HUDEP-2 (cell line): ENCODE data around the gene SCYL3.

Experiments
- DNase-seq, 76 experiments: peaks; one replicate each; lab custom pipeline; 2025; ENCODE audit not compliant: unreplicated experiment in 76 of 76; lab: John Stamatoyannopoulos, UW

Gene SCYL3

DNA sequence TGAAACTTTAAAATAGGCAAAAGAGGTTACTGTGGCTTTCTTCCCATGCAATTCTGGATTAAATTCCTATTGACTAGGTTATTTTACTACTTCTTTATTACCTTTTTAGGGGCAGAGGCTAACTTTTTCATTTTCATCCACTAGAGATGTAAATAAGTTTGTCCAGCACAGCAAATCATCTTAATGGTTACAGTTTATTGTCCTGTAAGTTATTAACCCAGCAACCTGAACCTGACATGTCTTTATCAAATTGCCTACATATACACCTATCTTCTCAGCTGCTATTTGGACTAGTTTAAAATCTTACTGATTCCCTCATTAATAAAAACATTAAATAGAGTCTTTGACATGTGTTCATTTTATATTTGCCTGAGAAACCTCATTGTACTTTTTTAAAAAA, 6.9 kb upstream of the SCYL3 start:
- no peak for DNase-seq

DNA sequence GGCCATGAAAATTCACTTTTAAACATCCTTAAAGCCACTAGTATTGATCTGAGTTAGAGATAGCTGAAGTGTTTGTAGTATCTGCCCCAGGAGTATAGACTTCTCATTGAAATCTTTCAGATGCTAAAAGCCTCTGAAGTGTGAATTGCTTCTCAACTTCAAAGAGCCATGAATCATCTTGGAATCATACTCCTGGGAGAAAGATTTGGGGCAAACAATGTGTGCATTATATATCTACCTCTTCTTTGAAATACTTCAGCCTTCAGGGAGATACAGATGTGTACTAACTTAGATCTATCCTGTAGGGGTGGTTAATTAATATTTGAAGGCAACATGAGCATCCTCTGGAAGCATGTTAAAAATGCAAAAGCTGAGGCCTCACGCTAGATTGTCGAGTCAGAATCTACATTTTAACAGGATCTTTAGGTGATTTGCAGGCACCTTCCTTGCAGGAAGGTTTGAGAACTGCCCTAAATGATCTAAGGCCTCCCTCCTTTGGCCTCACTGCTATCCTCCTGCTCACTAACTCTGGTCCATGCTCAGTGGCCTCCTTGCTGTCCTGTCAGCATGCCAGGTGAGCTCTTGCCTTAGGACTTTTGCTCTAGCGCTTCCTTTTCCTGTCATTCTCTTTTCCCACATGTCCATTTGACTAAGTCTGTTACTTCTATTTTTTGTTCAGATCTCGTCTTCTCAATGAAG, 6.0 kb upstream of the SCYL3 start:
- DNase-seq, result no peak

DNA sequence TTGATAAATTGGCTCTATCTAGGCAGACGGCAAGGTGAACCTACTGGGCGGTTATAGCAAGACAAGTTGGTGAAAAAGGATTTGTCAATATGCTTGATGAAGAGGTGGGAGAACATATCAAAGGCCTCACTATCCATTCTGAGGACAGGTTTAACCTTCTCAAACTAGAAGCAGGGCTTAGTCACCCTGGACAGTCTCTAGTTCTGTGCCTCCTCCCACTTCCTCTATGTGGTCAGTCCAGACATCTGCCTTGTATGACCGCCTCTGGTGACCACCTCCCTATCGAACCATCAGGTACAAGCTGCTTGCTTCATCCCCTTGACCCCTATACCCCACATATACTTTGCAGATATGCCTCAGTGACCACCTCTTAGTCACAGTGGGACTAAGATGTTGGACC, 2.3 kb upstream of the SCYL3 start:
- DNase-seq, result no peak

DNA sequence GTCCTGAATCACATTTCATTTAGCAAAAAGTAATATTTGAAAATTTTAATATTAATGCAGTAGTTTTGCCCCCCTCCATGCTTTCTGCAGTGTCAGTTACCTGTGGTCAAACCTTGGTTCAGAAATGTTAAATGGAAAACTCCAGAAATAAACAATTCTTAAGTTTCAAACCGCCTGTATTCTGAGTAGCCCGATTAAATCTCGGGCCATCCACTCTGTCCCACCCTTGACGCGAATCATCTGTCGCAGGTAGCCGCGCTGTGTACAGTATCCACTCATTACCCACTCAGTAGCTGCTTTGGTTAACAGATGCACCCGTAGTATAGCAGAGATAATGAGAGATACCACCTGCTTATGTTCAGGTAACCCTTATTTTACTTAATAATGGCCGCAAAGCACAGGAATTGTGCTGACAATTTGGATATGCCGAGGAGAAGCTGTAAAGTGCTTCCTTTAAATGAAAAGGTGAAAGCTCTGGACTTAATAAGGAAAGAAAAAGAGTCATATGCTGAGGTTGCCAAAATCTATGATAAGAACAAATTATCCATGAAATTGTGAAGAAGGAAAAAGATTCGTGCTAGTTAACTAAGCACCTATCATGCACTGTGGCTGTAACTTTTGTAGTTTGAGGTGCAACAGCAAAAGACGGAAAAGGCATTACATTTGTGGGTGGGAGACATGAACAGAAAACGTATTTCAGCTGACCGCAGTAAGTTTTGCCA, 889 bp upstream of the SCYL3 start:
- peak in 1 of 76 experiments; percentile 7 for DNase-seq

DNA sequence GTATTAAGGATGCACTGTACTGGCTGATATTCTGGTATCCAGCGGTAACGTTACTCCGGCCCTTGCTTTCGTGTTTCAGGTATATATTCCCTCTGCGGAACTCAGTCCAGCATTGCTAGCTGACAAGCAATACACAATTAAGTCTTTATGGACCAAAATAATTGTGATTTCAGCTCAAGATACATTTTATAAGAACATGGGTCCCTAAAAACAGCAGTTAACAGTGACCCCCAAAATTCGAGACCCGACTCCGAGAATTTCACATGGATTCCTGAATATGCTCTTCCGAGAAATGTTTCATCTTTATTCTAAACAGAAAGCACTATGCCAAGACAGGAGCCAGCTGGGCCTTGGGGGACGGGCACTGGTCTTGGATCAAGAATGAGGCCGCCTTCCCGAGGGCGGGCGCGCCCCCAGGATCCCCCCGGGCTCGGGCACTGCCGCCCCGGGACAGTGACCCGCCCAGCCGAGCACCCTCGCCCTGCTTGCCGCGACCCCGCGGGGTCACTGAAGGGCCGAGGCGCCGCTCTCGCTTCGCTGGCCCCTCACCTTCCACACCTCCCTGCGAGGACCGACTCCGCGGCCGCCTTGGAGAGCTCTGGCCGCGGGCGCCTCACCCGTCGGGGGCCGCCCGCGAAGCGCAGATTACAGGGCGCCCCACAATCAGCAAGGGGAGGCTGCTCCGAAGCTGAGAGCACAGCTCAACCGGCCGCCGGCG, 610 bp downstream of the SCYL3 start:
- peak in 6 of 76 experiments; percentile 3 to 40 (median 26) for DNase-seq

DNA sequence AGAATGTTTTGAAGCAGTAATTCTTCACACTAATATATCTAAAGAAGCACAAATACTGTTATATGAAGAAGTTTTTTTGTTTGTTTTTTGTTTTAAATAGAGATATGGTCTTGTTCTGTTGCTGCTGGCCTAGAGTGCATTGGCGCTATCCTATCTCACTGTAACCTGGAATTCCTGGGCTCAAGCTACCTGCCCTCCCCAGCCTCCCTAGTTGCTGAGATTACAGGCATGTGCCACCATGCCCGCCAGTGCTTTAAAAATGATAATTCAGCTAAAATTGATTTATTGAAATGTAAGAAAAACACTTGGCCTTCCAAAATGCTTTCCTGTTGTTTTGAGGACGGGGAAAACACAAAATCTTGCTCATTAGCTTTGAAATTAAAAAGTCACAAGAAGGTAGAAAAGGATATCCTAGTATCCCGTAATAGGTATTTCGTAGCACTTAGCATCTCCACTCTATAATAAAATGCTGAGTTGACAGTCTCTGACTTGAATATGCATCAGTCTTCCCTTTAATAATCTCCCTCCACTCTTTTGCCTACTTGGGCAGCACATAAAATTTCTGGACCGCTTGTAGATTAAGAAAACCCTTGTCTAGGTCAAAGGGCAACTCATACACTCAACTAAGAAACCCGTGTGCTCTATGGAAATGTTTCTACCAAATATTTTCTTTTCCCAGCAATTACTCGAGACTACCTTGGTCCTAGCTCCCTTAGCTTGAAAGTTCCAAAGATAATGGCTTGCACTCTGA, 1.3 kb downstream of the SCYL3 start:
- DNase-seq, result no peak

DNA sequence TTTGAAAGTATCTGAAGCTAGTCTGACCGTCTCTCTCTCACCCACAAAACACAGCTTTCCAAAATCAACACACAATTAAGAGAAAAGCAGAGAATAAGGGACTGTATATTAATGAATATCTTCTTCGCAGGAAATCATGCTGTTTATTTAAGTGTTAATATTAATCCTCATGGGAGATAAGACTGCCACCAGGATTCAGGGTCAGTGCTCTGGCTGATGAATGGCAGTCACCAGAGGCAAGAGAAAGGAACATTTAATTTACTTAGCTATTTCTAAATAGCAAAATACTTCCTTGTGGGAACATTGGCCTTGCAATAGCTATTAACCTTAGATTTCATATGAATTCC, 2.2 kb downstream of the SCYL3 start:
- no peak for DNase-seq

DNA sequence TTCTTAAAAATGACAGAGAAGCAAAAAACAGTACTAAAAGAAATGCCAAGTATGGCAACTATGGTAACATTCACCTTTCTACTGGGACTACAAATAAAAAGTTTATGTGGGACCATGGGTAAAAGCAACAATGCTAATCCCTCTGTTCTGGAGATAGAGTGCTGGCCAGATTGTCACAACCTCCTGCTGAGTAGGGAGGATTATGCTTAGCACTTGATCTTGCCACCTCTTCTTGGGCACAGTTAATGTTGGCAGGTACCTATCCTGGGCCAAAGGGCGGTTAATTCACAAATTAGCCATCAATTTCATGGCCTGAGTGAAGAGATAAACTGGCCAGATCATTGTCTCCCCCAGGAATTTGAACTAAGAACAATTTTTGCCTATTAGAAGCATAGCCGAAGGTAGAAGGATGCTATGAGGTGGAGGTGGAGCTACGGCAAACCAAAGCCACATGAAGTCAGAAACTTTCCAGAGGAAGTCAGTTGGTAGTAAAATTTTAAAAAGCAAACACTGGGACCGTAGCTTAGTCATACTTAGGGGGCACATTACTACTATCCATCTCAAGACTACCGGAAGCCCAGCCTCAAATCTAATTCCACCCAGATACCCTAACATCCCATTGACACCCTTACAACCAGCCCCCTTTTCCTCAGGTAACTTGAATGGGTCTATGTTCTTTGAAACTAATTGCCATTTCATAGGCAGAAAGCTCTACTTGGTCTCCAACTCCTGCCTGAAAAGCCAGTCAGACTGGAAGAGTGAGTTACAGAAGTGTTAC, 2.7 kb downstream of the SCYL3 start:
- DNase-seq, result no peak

DNA sequence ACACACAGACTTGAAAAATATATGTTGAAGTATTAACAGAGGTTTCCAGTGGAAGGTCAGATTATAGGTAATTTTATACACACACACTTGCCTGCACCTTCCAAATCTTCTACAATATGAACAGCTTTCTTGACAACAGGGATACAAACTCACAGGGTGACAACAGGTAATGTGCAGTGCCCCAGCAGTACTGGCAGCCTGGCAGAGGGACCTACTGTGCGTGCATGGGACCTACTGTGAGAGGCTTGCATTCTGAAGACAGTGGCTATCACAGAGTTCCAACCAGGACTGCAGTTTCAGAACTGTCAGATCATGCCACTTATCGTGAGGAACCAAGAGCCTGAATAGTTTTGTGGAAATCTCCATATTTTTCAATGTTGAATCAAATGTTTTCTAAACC, 3.8 kb downstream of the SCYL3 start:
- DNase-seq, result no peak

DNA sequence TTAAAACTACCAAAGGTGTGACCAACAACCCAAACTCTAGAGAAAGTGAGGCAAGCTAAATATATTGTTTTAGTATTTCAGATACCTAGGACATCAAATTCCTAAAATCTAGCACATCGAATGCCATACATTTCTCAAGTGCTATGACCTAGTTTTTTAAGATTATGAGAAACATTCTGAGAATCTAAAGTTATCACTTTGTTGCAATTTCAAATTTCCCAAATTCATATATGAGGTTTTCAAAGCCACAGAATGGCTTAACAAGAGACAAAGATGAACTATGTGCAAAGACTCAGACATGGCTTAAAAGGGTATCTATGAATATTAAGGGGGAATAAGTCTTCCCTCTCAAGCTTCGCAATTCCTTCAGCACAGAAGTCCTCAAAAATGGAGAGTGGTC, 6.8 kb downstream of the SCYL3 start:
- no peak for DNase-seq

DNA sequence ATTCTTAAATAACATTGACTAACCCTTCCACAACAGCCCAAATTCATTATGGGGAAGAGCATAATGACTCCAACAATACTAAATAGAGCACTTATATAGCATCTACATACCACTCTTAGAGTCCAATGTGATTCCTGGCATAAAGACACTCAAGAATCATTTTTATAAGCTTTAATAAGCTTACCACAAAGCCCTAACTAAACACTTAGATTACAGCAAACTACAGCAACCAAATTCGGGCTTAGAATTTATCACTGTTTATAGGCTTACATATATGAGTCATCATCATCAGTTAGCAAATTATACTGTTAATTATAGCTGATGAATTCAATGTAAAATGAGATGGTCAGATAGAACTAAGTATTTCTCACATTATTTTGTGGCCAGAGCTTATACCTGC, 7.3 kb downstream of the SCYL3 start:
- no peak for DNase-seq

DNA sequence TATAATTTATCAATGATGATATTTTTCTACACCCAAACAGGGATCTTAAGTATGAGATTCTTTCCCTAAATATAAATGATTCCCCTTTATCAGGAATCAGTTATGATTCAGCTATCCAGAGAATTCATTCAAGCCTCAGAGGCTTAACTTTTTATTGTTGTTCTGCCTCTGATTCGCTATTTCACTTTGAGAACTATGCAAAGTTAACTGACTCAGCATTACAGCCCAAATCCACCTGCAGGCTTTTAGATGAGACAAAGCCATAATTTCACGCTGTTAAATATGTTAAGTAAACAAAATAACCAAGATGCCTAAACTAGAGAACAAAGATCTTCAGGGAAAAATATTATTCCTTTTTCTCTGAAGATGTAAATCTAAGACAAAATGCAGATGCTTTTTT, 8.5 kb downstream of the SCYL3 start:
- DNase-seq, result no peak

DNA sequence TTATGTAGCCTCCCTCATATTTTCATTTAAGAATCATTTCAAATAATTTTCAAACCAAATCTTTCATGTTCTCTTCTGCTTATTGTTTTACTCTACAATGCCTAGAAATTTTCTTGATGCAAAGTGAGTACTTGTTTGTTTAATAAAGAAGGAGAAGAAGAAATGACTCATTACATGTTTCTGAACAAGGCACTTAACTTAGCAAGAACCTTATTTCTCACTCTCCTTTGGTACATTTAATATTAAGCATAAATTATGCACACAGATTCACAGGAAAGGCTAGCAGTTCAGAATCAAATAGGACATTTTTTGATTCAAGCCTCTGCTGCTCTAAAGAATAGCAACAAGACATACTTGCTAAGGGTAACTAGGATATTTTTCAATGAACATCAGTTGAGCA, 9.1 kb downstream of the SCYL3 start:
- DNase-seq, result no peak

DNA sequence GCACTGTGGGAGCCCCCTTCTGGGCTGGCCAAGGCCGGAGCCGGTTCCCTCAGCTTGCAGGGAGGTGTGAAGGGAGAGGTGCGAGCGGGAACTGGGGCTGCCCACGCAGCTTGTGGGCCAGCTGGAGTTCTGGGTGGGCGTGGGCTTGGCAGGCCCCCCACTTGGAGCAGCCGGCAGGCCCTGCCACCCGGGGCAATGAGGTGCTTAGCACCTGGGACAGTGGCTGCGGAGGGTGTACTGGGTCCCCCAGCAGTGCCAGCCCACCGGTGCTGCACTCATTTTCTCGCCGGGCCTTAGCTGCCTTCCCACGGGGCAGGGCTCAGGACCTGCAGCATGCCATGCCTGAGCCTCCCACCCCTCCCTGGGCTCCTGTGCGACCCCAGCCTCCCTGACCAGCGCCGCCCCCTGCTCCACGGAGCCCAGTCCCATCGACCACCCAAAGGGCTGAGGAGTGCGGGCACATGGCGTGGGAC, 11.6 kb downstream of the SCYL3 start:
- no peak for DNase-seq

DNA sequence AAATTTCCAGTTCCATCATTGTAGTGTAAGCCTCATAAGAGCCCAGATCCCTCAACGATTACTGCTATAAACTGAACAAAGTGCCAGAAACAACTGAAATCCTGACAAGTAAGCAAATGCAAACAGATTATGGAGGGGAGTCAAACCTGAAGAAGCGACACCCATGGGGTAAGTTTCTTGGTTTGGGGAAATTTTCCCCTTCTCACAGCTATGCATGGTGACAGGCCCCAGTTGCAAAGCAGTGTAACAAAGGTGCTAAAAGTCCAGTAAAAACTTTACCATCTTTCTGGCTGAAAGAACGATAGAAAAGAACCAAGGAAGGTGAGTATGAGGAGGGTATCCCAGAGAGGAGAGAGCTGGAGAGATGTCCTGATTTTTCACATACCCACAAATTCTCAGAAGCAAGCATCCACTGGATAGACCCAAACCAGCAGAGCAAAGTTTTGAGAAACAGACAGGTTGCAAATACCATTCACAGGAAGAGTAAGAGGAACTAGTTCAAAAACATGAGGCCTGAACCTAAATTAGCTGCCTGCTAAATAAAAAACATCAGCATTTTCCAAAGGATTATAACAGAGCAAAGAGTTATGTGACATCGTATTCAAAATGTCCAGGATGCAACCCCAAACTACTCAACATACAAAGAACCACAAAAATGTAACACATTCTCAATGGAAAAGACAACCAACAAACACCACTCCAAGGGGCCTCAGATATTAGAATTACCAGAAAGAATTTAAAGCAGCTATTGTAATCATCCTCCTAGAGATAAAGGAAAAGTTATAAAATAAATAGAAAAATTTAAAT, 14.5 kb downstream of the SCYL3 start:
- DNase-seq, result no peak

DNA sequence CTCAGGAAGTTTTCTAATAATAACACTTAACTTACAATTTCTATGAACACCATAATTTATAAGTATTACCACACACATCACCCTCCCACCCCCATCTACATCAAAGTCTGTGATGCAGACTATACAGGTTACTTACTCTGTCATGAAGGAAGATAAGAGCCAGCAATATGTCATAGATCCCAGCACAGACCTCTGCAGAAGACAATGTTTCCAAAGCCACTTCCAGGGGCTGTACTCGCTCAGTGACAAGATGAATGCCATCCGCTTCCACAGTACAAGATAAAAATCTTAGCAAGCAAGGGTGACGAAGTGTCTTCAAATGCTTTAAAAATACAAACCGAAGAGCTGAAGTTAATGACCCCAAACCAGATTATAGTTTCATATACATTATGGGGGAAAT, 15.2 kb downstream of the SCYL3 start:
- no peak for DNase-seq

DNA sequence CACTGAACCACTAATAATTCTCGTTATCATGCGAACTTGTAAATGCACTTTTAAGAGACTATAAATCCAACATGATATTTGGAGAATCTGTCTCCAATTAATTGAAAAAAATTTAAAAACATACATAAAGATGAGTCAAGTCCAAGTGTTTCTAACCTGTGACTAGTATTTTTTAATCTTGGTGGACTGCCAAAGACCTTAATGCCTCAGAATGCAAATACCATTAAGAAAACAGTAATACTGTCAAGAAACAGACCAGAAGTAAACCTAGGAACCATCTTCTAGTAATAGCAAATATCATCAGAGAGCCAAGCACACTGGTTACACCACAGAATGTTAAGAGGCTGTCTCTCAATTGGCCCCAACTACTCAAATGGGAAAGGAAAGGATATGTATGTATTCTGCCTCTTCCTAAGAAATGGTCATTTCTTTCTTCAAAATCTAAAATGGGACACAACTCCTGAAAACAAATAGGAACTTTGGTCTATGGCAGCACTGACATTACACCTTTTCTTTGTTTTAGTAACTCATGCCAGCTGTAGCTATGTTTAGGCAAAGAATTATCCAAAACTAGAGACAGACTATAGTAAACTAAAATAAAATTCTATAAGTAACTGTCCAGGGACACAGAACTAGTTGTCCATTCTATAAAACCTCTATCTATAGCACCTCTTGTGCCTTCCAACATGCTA, 15.8 kb downstream of the SCYL3 start:
- DNase-seq, result no peak

DNA sequence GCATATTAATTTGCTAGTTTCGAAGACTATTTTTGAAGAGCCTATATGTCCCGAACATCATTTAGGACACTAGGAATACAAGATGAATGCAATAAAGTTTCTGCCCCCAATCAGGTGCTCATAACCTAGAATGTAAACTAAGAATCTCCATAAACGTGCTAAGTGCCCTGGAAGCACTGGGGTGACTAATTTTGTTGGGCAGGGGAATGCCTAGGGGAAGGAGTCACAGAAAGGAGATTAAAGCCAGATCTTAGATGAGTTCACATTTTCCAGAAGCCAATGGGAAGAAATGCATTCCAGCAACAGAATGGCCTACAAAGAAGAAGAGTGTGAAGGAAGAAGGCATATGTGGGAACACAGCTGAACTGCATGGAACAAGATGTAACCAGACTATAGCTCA, 19.5 kb downstream of the SCYL3 start:
- DNase-seq, result no peak

DNA sequence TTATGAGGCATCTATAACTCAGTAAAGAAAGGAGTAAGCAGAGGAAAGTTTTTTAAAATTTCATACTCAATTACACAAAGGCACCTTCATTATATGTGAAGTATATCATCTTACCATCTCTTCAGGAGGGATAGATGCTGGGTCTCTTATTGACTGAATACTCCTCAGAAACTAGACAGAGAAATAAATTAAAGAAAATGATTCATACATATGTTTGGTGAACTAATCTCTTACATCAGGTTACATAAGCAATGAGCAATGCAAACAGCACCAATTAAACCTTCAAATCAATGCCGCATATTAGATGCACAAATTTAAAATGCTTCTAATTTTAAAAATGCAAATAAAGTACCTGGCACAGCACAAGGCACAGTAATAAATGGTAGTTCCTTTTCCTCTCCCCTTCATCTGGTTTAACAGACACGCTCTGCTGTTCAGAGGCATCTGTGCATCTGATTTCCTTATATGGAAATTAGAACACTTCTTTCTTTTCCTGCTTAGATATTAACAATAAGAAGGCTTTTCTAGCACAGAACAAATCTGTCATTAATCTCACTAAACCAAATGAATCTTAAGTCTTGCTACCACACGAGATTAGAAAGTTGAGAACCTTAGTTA, 20.0 kb downstream of the SCYL3 start:
- DNase-seq, result no peak
